Kidney epithelial cell (primary cell): ENCODE results near the gene IRAK1BP1. TPM values are rescaled to one million over a fixed set of nuclear protein-coding genes. Genes with fewer than 3 reads are reported as not detected.

Experiments used
- DNase-seq: peaks from one replicate; pipeline ENCODE4 v3.0.0-alpha.2; 2010; ENCODE audit warnings: low read depth
- H3K27me3 ChIP-seq: 2 replicates; pipeline ENCODE4 v1.6.0; 2011; ENCODE audit warnings: low read length; ENCODE audit not compliant: control insufficient read depth, insufficient read depth
- H3K36me3 ChIP-seq: 2 replicates; pipeline ENCODE4 v1.5.1; 2011; ENCODE audit warnings: low read length; ENCODE audit not compliant: control insufficient read depth, insufficient read depth
- H3K4me3 ChIP-seq: 2 replicates; pipeline ENCODE4 v1.5.1; 2011; ENCODE audit warnings: low read depth, mild to moderate bottlenecking, control low read depth, low read length
- CTCF ChIP-seq: IDR thresholded peaks from 2 replicates; pipeline ENCODE4 v1.5.1; 2011; ENCODE audit warnings: mild to moderate bottlenecking, moderate library complexity, low read length, control low read depth, inconsistent platforms; ENCODE audit not compliant: insufficient read depth, poor library complexity, severe bottlenecking
- total RNA-seq: library from RNA; depleted of rRNA; stranded (reverse); fragments of >200 nt; gene quantifications from 2 replicates; pipeline ENCODE4 v1.2.3, GENCODE V29; 2015

IRAK1BP1 gene
- total RNA-seq, 1 donor from 2014 or later: 4.5 TPM

- no peak for TF ChIP-seq CTCF
- H3K36me3 ChIP-seq: no peaks in the 10 kb centered on the region
- no peaks in the 10 kb centered on the region for H3K27me3 ChIP-seq
- H3K4me3 ChIP-seq: no peak overlapping the region
- no peak for DNase-seq
Observed at GRCh38 chr6:78935553-78935952, 68.2 kb downstream of the IRAK1BP1 start.

- DNase-seq: no peak
- Histone ChIP-seq H3K4me3 (no peak overlapping the region), H3K36me3 (no peaks in the 10 kb centered on the region), H3K27me3 (no peaks in the 10 kb centered on the region)
- TF ChIP-seq CTCF: no peak
Observed at GRCh38 chr6:78936515-78936914, 69.2 kb downstream of the IRAK1BP1 start.

- Histone ChIP-seq H3K4me3 (no peak overlapping the region), H3K36me3 (no peaks in the 10 kb centered on the region), H3K27me3 (no peaks in the 10 kb centered on the region)
- no peak for DNase-seq
- no peak for TF ChIP-seq CTCF
Observed at GRCh38 chr6:78942446-78942845, 75.1 kb downstream of the IRAK1BP1 start.

DNA sequence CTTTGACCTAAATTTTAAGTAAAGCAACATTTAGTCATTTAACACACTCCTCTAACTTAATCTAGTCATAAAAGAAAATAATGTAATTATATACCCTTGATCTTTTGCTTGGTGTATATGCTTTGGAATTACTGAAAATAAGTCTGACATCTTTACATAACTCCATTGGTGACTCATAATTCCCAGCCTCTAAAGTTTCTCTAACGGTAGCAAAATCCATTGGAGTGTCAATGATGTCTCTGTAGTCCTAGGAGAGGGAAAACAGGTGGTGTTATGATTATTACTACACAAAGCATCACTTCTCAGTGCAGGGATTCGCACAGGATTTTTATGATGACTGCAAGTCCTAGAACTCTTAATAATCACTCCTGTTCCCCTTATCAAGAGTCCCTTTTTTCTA is 80.2 kb downstream of the IRAK1BP1 start:
- no peak for DNase-seq
- no peaks in the 10 kb centered on the region for H3K27me3 ChIP-seq
- no peak for TF ChIP-seq CTCF
- H3K4me3 ChIP-seq: no peak overlapping the region
- H3K36me3 ChIP-seq: no peaks in the 10 kb centered on the region

DNA sequence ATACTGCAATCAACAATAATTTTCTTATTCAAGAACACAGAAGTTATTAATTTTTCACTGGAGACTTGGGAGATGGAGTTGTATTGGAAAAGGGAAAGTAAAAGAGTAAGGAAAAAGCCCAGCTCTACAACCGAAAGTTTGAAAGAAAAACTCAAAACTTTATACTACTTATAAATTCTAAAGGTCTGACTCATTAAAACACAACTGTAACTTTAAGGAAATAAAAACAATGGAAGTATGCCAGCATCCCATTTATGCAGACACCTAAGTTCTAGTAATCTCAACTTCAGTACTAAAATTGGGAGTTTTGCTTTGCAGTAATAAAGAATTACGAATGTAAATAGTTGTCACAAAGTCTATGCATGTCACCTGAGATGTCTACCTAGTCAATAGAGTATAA is 80.6 kb downstream of the IRAK1BP1 start:
- no peaks in the 10 kb centered on the region for H3K27me3 ChIP-seq
- TF ChIP-seq CTCF: no peak
- H3K36me3 ChIP-seq: no peaks in the 10 kb centered on the region
- no peak overlapping the region for H3K4me3 ChIP-seq
- no peak for DNase-seq

GRCh38 chr6:78948785-78949184 is 81.4 kb downstream of the IRAK1BP1 start:
- H3K4me3 ChIP-seq: no peak overlapping the region
- no peak for DNase-seq
- H3K27me3 ChIP-seq: no peaks in the 10 kb centered on the region
- no peak for TF ChIP-seq CTCF
- no peaks in the 10 kb centered on the region for H3K36me3 ChIP-seq
